Esophagus squamous epithelium (tissue), 5 donors: ENCODE measurements around the gene CASKIN1. TPM values are rescaled to one million over a fixed set of nuclear protein-coding genes. Genes with fewer than 3 reads are reported as not detected.

Source experiments
- DNase-seq: peaks from one replicate; lab custom pipeline; 2025; lab: John Stamatoyannopoulos, UW
- H3K27ac ChIP-seq, 4 donors: fragments of 200-600 bp; sonication (generic); one replicate each; pipeline ENCODE4 v1.5.1; 2016 to 2019; ENCODE audit warnings: mild to moderate bottlenecking in 1 of 4
- H3K27me3 ChIP-seq, 4 donors: fragments of 200-600 bp; sonication (generic); 1 replicate in 3 of 4; 2 replicates in 1 of 4; pipeline versions ENCODE4 v1.5.1 to v1.6.0; 2017 to 2021; ENCODE audit warnings: antibody characterized with exemption in 1 of 4
- H3K36me3 ChIP-seq, 3 donors: fragments of 200-600 bp; sonication (generic); one replicate each; pipeline ENCODE4 v1.5.1; 2016 to 2019
- H3K4me1 ChIP-seq, 3 donors: fragments of 200-600 bp; sonication (generic); one replicate each; pipeline ENCODE4 v1.5.1; 2017 to 2019
- H3K4me3 ChIP-seq, 4 donors: fragments of 200-600 bp; sonication (generic); 1 replicate in 3 of 4; 2 replicates in 1 of 4; pipeline ENCODE4 v1.5.1; 2016 to 2019; ENCODE audit warnings: mild to moderate bottlenecking in 2 of 4, moderate library complexity in 1 of 4
- H3K9me3 ChIP-seq, 3 donors: fragments of 200-600 bp; sonication (generic); one replicate each; pipeline ENCODE4 v1.5.1; 2016 to 2019
- POLR2A ChIP-seq, 4 donors: fragments of 450-650 bp; IDR thresholded peaks; one replicate each; pipeline ENCODE4 v1.6.1; 2017; ENCODE audit warnings: antibody characterized with exemption in 4 of 4, mild to moderate bottlenecking in 4 of 4, moderate library complexity in 3 of 4
- WGBS, 2 donors: methylation state at CpG; one replicate each; pipeline ENCODE4 v1.1.5; 2018; 5-methylcytosine and 5-hydroxymethylcytosine counted together
- intact Hi-C: fragments of 100-400 bp; cut with DNase I; formaldehyde crosslinking; loops from one replicate; pipeline ENCODE4 v1.15.0; 2022
- total RNA-seq, 4 donors: library from RNA; depleted of rRNA; stranded (reverse); fragments of >200 nt; gene quantifications; one replicate each; pipeline ENCODE4 v1.1.0, GENCODE V29; 2016
- TF ChIP-seq, protein P1 (sequence below), 6 experiments: fragments of 450-650 bp in 4 of 6; fragments of 200-600 bp in 2 of 6; sonication (generic) in 2 of 6; IDR thresholded peaks; one replicate each; pipeline ENCODE4 v1.5.1; 2016 to 2019; ENCODE audit warnings: antibody characterized with exemption in 6 of 6, mild to moderate bottlenecking in 4 of 6, moderate library complexity in 4 of 6
- donor health status: DM: yes; HTN: yes; CAD: no.

The CASKIN1 gene
- total RNA-seq, 4 donors from 2014 or later = 0.04 to 0.38 TPM; not detected in 2

DNA sequence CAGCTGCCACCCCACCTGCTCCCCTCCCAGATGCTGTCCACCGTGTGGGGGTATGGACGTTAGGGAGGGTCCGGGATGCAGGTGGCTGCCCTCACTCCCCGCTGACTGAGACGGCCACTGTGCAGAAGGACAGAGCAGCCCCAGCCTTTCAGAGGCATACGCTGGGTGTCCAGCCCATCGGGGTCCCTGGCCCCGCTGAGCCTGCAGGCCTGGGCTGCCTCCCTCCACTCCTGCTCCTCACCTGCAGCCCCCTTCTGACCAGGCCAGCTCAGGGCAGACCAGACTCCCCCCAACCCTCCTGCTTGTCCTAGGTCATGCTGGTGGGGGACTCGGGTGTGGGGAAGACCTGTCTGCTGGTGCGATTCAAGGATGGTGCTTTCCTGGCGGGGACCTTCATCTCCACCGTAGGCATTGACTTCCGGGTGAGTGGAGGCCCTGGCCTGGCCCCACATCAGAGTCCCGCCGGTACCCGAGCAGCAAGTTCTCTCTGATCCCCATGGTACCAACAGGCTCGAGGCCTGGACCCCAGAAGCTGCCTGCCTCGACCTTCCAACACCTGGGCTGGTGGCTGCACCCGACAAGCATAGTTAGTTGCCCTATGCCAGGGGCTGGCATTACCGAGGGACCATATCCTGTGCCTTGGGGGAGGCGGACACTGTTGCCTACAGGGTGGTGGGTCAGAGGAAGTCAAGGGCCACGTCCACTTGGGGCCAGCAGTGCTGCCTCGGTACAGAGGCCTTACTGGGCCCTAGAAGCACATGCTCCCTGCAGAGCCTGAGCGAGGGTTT is 46.6 kb downstream of the CASKIN1 start:
- TF ChIP-seq, protein P1, sequence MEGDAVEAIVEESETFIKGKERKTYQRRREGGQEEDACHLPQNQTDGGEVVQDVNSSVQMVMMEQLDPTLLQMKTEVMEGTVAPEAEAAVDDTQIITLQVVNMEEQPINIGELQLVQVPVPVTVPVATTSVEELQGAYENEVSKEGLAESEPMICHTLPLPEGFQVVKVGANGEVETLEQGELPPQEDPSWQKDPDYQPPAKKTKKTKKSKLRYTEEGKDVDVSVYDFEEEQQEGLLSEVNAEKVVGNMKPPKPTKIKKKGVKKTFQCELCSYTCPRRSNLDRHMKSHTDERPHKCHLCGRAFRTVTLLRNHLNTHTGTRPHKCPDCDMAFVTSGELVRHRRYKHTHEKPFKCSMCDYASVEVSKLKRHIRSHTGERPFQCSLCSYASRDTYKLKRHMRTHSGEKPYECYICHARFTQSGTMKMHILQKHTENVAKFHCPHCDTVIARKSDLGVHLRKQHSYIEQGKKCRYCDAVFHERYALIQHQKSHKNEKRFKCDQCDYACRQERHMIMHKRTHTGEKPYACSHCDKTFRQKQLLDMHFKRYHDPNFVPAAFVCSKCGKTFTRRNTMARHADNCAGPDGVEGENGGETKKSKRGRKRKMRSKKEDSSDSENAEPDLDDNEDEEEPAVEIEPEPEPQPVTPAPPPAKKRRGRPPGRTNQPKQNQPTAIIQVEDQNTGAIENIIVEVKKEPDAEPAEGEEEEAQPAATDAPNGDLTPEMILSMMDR (IDR thresholded peaks at IDR 0.05) = no peak
- no peak for TF ChIP-seq POLR2A (IDR thresholded peaks at IDR 0.05)
- no peak for DNase-seq
- no peaks in the 10 kb centered on the region for H3K9me3 ChIP-seq
- H3K4me1 ChIP-seq = peaks cover 67 to 75% (median 68%) of the 10 kb centered on the region in 3 donors
- intact Hi-C loops = no loop called here
- peak overlapping the region; percentile 67 to 92 (median 89) for H3K27ac ChIP-seq
- H3K27me3 ChIP-seq = no peaks in the 10 kb centered on the region
- H3K4me3 ChIP-seq = peak overlapping the region in 1 of 4 donors; percentile 69
- H3K36me3 ChIP-seq = peaks cover 0 to 29% (median 6%) of the 10 kb centered on the region in 3 donors
- 35 to 43% methylated on average over 6 to 7 of the region's 24 CpGs for WGBS, 2 donors

- H3K4me3 ChIP-seq = peak overlapping the region; percentile 24 to 69 (median 44)
These were observed 47.4 kb downstream of the CASKIN1 start for GRCh38 chr16:2148714-2149629.

GRCh38 chr16:2147981-2148671 is 48.3 kb downstream of the CASKIN1 start, which contains the start of gene RAB26:
Gene RAB26 (plus strand): TSS chr16:2148625. CDS start chr16:2148784, 159 bp downstream.
- Histone ChIP-seq H3K4me3 (peak within 1 kb of the TSS; percentile 24 to 69 (median 44)), H3K9me3 (no peaks in the 10 kb centered on the region), H3K27me3 (no peaks in the 10 kb centered on the region), H3K36me3 (peaks cover 0 to 18% (median 6%) of the 10 kb centered on the region in 3 donors), H3K27ac (peak within 1 kb of the TSS; percentile 61 to 87 (median 74)), H3K4me1 (peaks cover 52 to 58% (median 55%) of the 10 kb centered on the region in 3 donors)
- WGBS, 2 donors = no CpG with 5 or more reads among the region's 55 CpGs
- intact Hi-C loops = no loop called here
- no peak for TF ChIP-seq POLR2A (IDR thresholded peaks at IDR 0.05)
- TF ChIP-seq, protein P1 (IDR thresholded peaks at IDR 0.05) = no peak
- no peak for DNase-seq

More at GRCh38 chr16:2148714-2149629, 47.4 kb downstream of the CASKIN1 start:
- Histone ChIP-seq H3K27ac (peak overlapping the region in 3 of 4 donors; percentile 31 to 87 (median 79)), H3K9me3 (no peaks in the 10 kb centered on the region), H3K4me1 (peaks cover 60 to 67% (median 63%) of the 10 kb centered on the region in 3 donors), H3K27me3 (no peaks in the 10 kb centered on the region), H3K36me3 (peaks cover 0 to 25% (median 6%) of the 10 kb centered on the region in 3 donors)
- intact Hi-C loops = no loop called here
- WGBS, 2 donors = 2 to 40% methylated on average over 1 to 20 of the region's 62 CpGs
- no peak for DNase-seq
- TF ChIP-seq POLR2A (IDR thresholded peaks at IDR 0.05) = no peak
- TF ChIP-seq, protein P1 (IDR thresholded peaks at IDR 0.05) = peak in 3 of 6 experiments; percentile 8 to 29 (median 12)

DNA sequence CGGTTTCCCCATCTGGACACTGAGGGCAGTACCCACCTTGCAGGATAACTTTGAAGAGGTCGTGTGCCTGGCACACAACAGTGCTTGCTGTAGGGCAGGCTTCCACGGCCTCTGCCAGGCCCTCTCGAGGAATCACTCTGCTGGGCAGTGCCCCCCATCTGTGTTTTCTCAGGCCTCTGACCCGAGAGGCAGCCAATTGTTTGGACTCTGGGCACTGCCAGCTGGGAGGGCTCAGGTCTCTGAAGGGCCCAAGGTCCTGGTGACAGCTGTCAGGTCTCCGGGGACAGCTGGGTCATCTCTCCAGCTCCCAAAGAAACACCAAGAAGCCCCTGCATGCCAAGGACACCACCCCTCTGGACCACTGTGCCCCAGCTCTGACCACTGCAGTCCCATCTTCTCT is 49.0 kb downstream of the CASKIN1 start:
- 83% methylated on average over 2 of the region's 6 CpGs; no CpG with 5 or more reads in 1 of the 2 donors for WGBS, 2 donors
- Histone ChIP-seq H3K36me3 (peaks cover 0 to 14% (median 6%) of the 10 kb centered on the region in 3 donors), H3K9me3 (no peaks in the 10 kb centered on the region), H3K27me3 (no peaks in the 10 kb centered on the region), H3K27ac (peak overlapping the region in 3 of 4 donors; percentile 70 to 87 (median 79)), H3K4me1 (peaks cover 45 to 51% (median 48%) of the 10 kb centered on the region in 3 donors), H3K4me3 (no peak overlapping the region)
- TF ChIP-seq, protein P1 (IDR thresholded peaks at IDR 0.05) = no peak
- no peak for TF ChIP-seq POLR2A (IDR thresholded peaks at IDR 0.05)
- DNase-seq = no peak
- intact Hi-C loops = no loop called here
